ENCODE data around the gene PDE9A.

- TF ChIP-seq CTCF (IDR thresholded peaks at IDR 0.05; ENCODE audit: insufficient read depth, low read length), result no peak
- no peak for TF ChIP-seq POLR2AphosphoS5 (IDR thresholded peaks at IDR 0.05; ENCODE audit: low read depth)
Measured at GRCh38 chr21:42672699-42673458, 19.5 kb downstream of the PDE9A start.
